Stomach (tissue), 4 donors: ENCODE results near the gene SUZ12.

Experiments used
- POLR2A ChIP-seq, 4 donors: fragments of 450-650 bp; IDR thresholded peaks; one replicate each; pipeline ENCODE4 v1.6.1; 2016; ENCODE audit warnings: antibody characterized with exemption in 4 of 4, control low read depth in 2 of 4, mild to moderate bottlenecking in 1 of 4, moderate library complexity in 1 of 4
- POLR2AphosphoS5 ChIP-seq, 3 donors: sonication (generic); formaldehyde crosslinking; IDR thresholded peaks; one replicate each; pipeline ENCODE4 v1.6.1; 2016; ENCODE audit warnings: antibody characterized with exemption in 3 of 3

DNA sequence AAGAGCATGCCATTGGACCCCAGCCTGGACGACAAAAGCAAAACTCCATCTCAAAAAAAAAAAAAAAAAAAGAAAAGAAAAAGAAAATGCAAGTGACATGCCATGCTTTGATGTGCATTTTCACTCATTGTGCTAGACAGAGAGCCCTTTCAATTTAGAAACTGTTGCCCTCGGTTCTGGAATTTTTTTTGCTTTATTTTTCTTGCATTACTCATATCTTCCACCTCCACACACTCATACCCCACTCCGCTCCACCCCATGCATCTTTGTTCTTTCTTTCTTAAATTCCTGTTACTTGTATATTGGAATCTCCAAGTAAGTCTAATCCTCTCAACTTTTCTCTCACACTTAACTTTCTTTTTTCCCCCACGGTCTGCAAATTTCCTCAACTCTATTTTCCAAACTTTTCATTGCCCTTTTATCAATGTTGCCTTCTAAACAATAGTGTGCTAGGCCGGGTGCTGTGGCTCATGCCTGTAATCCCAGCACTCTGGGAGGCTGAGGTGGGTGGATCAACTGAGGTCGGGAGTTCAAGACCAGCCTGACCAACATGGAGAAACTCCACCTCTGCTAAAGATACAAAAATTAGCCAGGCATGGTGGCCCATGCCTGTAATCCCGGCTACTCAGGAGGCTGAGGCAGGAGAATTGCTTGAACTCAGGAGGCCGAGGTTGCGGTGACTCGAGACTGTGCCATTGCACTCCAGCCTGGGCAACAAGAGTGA is 16.8 kb upstream of the SUZ12 start:
- TF ChIP-seq POLR2AphosphoS5 (IDR thresholded peaks at IDR 0.05) (no peak), POLR2A (IDR thresholded peaks at IDR 0.05) (no peak)
